Measurements from ENCODE around the gene SPATA31D1.

The SPATA31D1 gene

DNA sequence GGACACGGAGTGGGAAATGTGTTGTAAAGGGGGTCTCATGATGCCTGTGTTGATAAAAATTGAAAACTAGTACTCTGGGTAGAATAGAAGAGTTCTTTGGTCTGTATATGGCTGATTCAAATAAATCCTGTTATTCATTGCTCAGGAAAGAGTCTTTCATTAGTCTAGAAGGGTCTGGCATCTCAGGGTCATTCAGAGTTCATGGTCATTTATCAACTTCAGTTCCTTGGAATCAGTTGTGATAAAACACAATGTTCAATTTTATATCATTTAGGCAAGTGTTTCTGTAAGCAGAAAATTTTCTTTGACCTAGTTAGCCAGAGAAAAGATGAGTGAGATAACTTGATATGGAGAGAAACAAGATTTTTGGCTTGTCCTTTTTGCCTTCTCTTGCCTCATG, 36.3 kb downstream of the SPATA31D1 start:
- no peak for DNase-seq

DNA sequence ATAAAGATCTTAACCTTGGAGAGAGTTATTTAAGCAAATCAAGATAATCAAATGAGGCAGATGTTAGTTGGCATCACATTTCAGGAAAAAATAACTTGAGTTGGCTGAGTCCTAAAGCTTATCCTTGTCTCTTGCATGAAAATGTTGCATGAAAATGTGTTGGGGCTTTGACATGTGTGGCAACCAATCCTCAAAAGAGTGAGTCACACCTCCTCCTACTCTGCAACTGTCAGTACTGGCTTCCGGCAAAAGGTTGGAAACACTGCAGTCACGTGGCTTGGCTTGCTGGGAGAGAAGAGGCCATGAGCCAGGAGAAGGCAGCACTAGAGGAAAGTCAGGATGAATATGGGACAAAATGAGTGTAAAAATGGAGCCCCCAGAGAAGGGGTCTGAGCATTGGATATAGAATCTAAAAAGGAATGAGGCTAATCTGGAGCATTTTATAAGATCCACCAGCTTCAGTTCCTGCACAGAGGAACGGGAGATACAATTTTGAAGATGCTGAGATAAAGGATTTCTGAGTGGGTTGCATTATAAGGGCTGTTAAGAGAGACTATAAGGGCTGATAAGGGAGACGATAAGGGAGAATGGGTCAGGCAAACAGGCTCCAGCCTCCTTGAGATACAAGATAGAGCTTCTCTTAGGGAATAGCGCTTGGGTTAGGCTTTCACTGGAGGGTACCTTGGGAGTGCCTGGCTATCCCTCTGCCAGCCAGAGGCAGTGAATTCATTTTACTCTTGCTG, 43.1 kb downstream of the SPATA31D1 start:
- DNase-seq = no peak

DNA sequence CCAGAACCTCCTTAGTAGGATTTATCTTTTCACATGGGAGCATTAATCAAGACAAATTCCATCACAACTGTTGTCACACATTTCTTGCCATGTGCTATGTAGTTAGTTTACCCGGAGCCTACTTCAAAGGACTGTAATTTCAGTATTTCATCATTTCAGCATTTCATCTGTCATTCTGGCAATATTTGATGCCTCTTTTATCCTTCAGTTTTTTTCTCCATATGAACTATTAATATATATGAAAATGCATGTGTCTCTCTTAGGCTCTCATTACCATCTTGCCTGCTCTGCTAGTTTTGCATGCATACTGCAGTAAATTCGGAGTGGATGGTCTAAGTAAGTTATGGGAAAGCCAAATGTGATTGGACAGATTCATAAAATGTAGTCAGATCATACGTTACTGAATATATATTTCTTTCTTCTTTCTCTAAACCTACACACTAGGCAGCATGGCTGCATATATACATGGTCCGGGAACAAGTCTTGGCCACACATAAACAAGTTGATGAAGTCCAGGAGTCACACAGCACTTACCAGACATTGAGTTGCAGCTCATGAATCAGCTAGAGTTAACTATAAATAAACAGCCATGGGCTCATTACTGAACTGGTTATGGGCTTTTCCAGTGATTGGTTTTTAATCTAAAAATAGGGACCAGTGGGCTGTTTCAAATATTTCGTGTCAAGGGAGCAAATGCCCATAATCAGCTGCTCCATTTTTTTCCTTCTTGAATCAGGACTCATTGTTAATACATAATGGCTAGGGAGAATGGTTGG, 46.6 kb downstream of the SPATA31D1 start:
- no peak for DNase-seq

DNA sequence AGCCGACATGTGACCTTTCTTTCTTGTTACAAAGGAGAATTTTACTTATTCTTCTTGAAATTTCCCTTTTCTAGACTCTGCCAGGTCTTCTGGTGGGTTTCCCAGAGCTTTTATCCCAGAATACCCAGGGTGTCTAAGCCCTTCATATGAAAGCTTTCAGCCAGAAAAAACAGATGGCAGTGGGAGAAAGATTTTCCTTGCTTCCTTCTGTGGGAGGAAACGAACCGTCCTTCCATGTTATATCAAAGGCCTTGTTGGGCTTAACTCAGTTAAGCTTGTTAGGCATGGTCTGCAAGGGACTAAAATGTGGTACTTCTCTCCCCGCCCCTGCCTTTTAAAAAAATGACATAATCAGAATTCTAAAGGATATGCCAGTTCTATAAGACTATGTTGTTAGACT, 47.5 kb downstream of the SPATA31D1 start:
- DNase-seq = no peak

DNA sequence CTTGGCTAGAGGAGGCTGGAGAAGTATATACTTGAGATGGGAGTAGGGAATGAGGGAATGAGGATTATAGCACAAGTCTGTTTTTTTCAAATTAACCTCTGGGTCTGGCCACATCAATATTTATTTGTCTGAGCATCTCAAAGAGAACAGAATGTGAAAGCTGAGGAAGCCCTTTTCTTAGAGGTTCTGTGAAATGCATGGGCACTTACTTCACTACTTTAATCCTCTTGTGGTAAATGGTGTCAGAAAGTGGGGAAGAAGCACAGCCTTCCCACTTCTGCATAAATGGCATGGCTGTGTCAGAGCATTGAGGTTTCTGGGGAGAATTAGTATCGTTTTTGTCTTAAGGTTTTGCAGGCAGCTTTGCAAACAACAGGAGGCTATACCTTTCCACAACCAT, 48.6 kb downstream of the SPATA31D1 start:
- no peak for DNase-seq

DNA sequence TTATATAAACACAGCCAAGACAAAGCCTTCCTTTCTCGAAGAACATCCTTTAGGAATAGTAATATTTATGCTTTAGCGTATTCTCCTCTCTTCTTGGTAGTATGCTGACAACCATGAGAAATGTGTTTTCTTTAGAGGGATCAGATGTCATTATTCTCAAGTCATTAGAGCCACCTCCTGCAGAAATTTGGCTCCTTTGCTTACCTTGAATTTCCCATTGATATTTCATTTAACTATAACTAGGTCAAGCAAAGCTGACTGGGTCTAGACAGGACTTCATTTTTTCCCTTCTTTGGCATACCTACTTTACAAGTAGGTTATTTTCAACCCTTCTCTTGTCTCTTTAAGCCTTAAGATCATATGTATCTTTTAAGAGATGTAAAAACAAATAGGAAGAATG, 50.3 kb downstream of the SPATA31D1 start:
- no peak for DNase-seq

Data from stimulated activated CD8-positive, alpha-beta memory T cell treated with anti-CD3 and anti-CD28 coated beads, Interleukin-4, amount 100 ng/mL, for 48 hours (primary cell).